Loucy (cell line): ENCODE measurements around the gene ANKRD13C.

Source experiments
- H2AFZ ChIP-seq: fragments of 200-600 bp; sonication (generic); 2 replicates; pipeline ENCODE4 v1.6.0; 2016; ENCODE audit warnings: antibody characterized with exemption, mild to moderate bottlenecking, low read length, moderate library complexity
- H3F3A ChIP-seq: fragments of 200-600 bp; 2 replicates; pipeline ENCODE4 v1.6.0; 2016; ENCODE audit warnings: antibody characterized with exemption, low read depth, mild to moderate bottlenecking
- H3K27me3 ChIP-seq: fragments of 200-600 bp; sonication (generic); 2 replicates; pipeline ENCODE4 v1.6.1; 2014; ENCODE audit warnings: low read length, mild to moderate bottlenecking; ENCODE audit not compliant: insufficient read depth, poor library complexity, severe bottlenecking
- H3K36me3 ChIP-seq: fragments of 200-600 bp; sonication (generic); 2 replicates; pipeline ENCODE4 v1.6.1; 2016; ENCODE audit warnings: low read length; ENCODE audit not compliant: insufficient read depth
- H3K4me1 ChIP-seq: fragments of 200-600 bp; sonication (generic); 2 replicates; pipeline ENCODE4 v1.5.1; 2014; ENCODE audit warnings: low read length, mild to moderate bottlenecking; ENCODE audit not compliant: insufficient read depth, poor library complexity, severe bottlenecking
- H3K4me2 ChIP-seq: fragments of 200-600 bp; sonication (generic); 2 replicates; pipeline ENCODE4 v1.6.0; 2014; ENCODE audit warnings: antibody characterized with exemption, low read length, low read depth, mild to moderate bottlenecking; ENCODE audit not compliant: poor library complexity, severe bottlenecking
- H3K4me3 ChIP-seq: fragments of 200-600 bp; sonication (generic); 2 replicates; pipeline ENCODE4 v1.5.1; 2014; ENCODE audit warnings: low read length, mild to moderate bottlenecking, mixed read lengths; ENCODE audit not compliant: poor library complexity, severe bottlenecking
- H3K79me2 ChIP-seq: fragments of 200-600 bp; sonication (generic); 2 replicates; pipeline ENCODE4 v1.6.1; 2014; ENCODE audit warnings: low read length; ENCODE audit not compliant: insufficient read depth
- H3K9ac ChIP-seq: fragments of 200-600 bp; sonication (generic); 2 replicates; pipeline ENCODE4 v1.6.0; 2014; ENCODE audit warnings: mild to moderate bottlenecking, low read depth, low read length, moderate library complexity; ENCODE audit not compliant: poor library complexity, severe bottlenecking
- H3K9me2 ChIP-seq: fragments of 200-600 bp; sonication (generic); replicated peaks from 2 replicates; pipeline ENCODE4 v1.6.1; 2016; ENCODE audit warnings: low read depth, low read length, mixed read lengths
- H3K9me3 ChIP-seq: fragments of 200-600 bp; sonication (generic); 2 replicates; pipeline ENCODE4 v1.6.1; 2014; ENCODE audit warnings: mild to moderate bottlenecking, antibody characterized with exemption, low read length, low read depth; ENCODE audit not compliant: insufficient read depth
- H4K20me1 ChIP-seq: fragments of 200-600 bp; sonication (generic); 2 replicates; pipeline ENCODE4 v1.6.0; 2014; ENCODE audit warnings: antibody characterized with exemption, low read length, mild to moderate bottlenecking; ENCODE audit not compliant: insufficient read depth, poor library complexity, severe bottlenecking
- CTCF ChIP-seq: fragments of 200-600 bp; sonication (generic); conservative IDR thresholded peaks from 2 replicates; pipeline ENCODE4 v1.5.1; 2014; ENCODE audit warnings: mild to moderate bottlenecking, antibody characterized with exemption, low read length
- EZH2phosphoT487 ChIP-seq: fragments of 200-600 bp; IDR thresholded peaks from 2 replicates; pipeline ENCODE4 v1.6.1; 2018; ENCODE audit warnings: antibody characterized with exemption, mild to moderate bottlenecking, moderate library complexity, borderline replicate concordance

Gene ANKRD13C

GRCh38 chr1:70256664-70257063, 97.9 kb downstream of the ANKRD13C start:
- no peaks in the 10 kb centered on the region for H3K9me2 ChIP-seq
- H3K9me3 ChIP-seq = no peaks in the 10 kb centered on the region
- peaks cover 19% of the 10 kb centered on the region; the same call in 1 of the 2 replicates for H3K36me3 ChIP-seq
- peaks cover 3% of the 10 kb centered on the region for H4K20me1 ChIP-seq
- no peaks in the 10 kb centered on the region for H3K4me1 ChIP-seq
- no peaks in the 10 kb centered on the region for H3K27me3 ChIP-seq
- no peak overlapping the region for H2AFZ ChIP-seq
- H3F3A ChIP-seq = no peaks in the 10 kb centered on the region
- H3K79me2 ChIP-seq = no peaks in the 10 kb centered on the region
- TF ChIP-seq EZH2phosphoT487 (no peak), CTCF (no peak)
- no peak overlapping the region for H3K9ac ChIP-seq
- no peak overlapping the region for H3K4me2 ChIP-seq
- no peak overlapping the region for H3K4me3 ChIP-seq

GRCh38 chr1:70248729-70249128, 105.8 kb downstream of the ANKRD13C start:
- H3K79me2 ChIP-seq = no peaks in the 10 kb centered on the region
- peaks cover 15% of the 10 kb centered on the region for H4K20me1 ChIP-seq
- H3K4me2 ChIP-seq = no peak overlapping the region
- 0 out of 2 replicates have a peak, but pooled peaks cover 4% of the 10 kb centered on the region for H3F3A ChIP-seq
- H3K27me3 ChIP-seq = no peaks in the 10 kb centered on the region
- no peak overlapping the region for H2AFZ ChIP-seq
- H3K9me2 ChIP-seq = no peaks in the 10 kb centered on the region
- H3K4me1 ChIP-seq = no peaks in the 10 kb centered on the region
- no peak overlapping the region for H3K9ac ChIP-seq
- H3K4me3 ChIP-seq = no peak overlapping the region
- H3K36me3 ChIP-seq = peaks cover 97% of the 10 kb centered on the region
- TF ChIP-seq EZH2phosphoT487 = no peak
- TF ChIP-seq CTCF = no peak
- no peaks in the 10 kb centered on the region for H3K9me3 ChIP-seq

- no peaks in the 10 kb centered on the region for H3K4me1 ChIP-seq
- no peak overlapping the region for H3K4me3 ChIP-seq
- no peaks in the 10 kb centered on the region for H3K27me3 ChIP-seq
- H3K36me3 ChIP-seq = peaks cover 100% of the 10 kb centered on the region
- H3F3A ChIP-seq = 0 out of 2 replicates have a peak, but pooled peaks cover 4% of the 10 kb centered on the region
- no peak for TF ChIP-seq CTCF
- no peak for TF ChIP-seq EZH2phosphoT487
- H3K9me3 ChIP-seq = no peaks in the 10 kb centered on the region
- no peak overlapping the region for H3K4me2 ChIP-seq
- H3K9me2 ChIP-seq = no peaks in the 10 kb centered on the region
- H3K79me2 ChIP-seq = peaks cover 6% of the 10 kb centered on the region; the same call in 1 of the 2 replicates
- H2AFZ ChIP-seq = no peak overlapping the region
- H4K20me1 ChIP-seq = peaks cover 25% of the 10 kb centered on the region
- H3K9ac ChIP-seq = no peak overlapping the region
These were observed 106.8 kb downstream of the ANKRD13C start for GRCh38 chr1:70247768-70248167.
